ENCODE data around the gene DHRS4L2. TPM values are rescaled to one million over a fixed set of nuclear protein-coding genes. Genes with fewer than 3 reads are reported as not detected.
"Not testable (repeated sequence)": the region's sequence is repeated elsewhere in the genome, so short reads cannot be mapped to it uniquely, and the experiment has no call there.

DHRS4L2 gene
- total RNA-seq, 1 donor, result 11.7 TPM

DNA sequence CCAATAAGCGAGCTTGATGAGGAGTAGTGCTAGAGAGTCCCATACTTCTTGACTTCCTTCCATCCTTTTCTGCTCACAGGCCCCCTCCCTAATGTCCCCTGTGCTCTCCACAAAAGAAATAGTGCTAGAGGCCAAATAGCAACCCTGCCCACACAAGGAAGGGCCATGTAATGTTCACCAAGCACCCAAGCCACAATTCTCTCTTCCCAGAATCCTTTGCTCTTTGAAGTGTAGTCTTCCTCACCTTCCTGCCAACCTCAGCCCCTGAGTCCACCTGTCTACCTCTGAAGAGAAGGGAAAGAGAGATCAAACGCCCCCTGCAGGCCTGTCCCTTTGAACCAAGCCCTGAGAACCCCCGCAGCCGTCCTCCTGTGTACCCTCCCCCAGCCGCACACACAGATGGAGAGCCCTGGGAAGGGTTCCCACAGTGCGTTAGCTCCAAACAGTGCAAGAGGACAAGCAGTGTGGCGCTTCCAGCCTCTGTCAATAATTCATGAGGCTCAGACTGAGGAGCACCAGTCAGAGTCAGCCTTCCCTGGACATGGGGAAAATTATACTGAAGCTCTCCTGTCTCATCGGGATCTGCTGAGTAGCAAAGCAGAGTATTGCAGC lies 37.0 kb upstream of the DHRS4L2 start:
- no peak overlapping the region for H3K4me3 ChIP-seq (ENCODE audit: low read depth, low read length)
- TF ChIP-seq, protein P1, sequence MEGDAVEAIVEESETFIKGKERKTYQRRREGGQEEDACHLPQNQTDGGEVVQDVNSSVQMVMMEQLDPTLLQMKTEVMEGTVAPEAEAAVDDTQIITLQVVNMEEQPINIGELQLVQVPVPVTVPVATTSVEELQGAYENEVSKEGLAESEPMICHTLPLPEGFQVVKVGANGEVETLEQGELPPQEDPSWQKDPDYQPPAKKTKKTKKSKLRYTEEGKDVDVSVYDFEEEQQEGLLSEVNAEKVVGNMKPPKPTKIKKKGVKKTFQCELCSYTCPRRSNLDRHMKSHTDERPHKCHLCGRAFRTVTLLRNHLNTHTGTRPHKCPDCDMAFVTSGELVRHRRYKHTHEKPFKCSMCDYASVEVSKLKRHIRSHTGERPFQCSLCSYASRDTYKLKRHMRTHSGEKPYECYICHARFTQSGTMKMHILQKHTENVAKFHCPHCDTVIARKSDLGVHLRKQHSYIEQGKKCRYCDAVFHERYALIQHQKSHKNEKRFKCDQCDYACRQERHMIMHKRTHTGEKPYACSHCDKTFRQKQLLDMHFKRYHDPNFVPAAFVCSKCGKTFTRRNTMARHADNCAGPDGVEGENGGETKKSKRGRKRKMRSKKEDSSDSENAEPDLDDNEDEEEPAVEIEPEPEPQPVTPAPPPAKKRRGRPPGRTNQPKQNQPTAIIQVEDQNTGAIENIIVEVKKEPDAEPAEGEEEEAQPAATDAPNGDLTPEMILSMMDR (IDR thresholded peaks at IDR 0.05; ENCODE audit: insufficient read depth, low read depth, low read length), result no peak
- no peak for DNase-seq (ENCODE audit: low read depth)

DNA sequence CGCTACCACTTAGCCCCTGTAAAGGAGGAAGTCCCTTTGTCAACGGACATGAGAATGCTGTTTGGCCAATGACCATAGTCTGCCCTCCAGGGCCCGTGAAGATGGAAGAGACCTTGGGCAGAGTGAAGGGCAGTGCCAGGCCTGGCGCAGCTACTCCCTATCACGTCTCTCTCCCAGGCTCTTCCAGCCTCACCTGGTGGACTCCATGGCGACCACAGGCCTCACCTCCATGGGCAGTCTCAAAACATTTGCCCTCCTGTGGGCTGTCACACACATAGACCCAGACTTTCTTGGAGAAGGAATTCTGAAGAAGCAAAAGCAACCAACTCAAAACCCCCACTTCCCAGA lies 35.6 kb upstream of the DHRS4L2 start:
- DNase-seq (ENCODE audit: low read depth), result not testable (repeated sequence)

DNA sequence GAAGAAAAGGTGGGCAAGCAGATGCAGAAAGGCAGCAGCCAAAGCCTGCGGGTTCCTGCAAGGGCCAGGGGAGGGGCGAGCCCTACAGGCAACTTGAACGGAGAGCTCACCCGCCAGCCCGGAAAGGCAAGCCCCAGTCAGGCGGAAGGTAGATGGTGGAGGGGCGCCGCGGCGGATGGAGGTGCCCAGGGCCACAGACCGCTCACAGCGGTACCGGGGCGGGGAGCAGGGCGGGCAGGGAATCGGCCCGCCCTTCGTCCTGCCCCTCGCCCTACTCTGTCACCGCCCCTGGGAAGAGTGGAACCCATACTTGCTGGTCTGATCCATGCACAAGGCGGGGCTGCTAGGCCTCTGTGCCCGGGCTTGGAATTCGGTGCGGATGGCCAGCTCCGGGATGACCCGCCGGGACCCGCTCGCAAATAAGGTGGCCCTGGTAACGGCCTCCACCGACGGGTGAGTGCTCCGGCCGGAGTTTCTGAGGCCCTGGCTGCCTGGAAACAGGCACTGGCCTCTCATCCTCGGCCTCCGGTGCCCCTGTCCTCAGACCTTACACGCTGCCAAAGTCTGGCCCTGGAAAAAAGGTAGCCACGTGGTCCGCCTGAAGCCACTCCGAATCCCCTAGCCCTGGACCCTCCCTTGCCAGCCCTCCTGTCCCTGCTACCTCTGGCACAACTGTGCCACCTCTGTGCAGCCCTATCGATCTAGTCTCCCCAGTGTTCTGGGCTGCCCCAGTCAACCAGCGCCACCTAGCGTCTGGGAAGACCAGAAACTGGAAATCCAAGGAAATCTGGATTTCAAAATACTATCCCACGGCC lies 35.1 kb upstream of the DHRS4L2 start, which contains the start of gene DHRS4:
DHRS4 (plus strand) TSS at position 307 of the 815 bp plus-strand sequence; CDS start at position 326, 19 bp downstream.
- H3K4me3 ChIP-seq (ENCODE audit: low read depth, low read length), result peak within 1 kb of the TSS; percentile 90
- DNase-seq (ENCODE audit: low read depth), result peak; percentile 77
- TF ChIP-seq, protein P1 (IDR thresholded peaks at IDR 0.05; ENCODE audit: insufficient read depth, low read depth, low read length), result peak; percentile 96

More for the DNA sequence above, 35.6 kb upstream of the DHRS4L2 start:
- peak overlapping the region; percentile 90 for H3K4me3 ChIP-seq (ENCODE audit: low read depth, low read length)

DNA sequence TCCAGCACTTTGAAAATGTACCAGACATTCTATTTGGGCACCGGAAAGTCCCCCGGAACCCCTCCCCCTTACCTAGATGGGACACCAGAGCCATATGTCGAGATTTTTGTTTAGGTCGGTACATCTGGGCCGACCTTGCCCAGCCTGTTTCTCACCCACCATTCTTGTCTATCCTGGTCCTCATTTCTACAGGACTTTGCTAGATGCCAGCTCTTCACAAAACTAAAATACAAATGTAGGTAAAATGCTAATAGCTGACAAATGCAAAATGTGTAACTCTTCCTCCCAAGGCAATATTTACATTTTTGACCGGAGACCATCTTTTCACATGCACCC lies 34.5 kb upstream of the DHRS4L2 start:
- DNase-seq (ENCODE audit: low read depth), result not testable (repeated sequence)
- H3K4me3 ChIP-seq (ENCODE audit: low read depth, low read length), result peak overlapping the region; percentile 90

DNA sequence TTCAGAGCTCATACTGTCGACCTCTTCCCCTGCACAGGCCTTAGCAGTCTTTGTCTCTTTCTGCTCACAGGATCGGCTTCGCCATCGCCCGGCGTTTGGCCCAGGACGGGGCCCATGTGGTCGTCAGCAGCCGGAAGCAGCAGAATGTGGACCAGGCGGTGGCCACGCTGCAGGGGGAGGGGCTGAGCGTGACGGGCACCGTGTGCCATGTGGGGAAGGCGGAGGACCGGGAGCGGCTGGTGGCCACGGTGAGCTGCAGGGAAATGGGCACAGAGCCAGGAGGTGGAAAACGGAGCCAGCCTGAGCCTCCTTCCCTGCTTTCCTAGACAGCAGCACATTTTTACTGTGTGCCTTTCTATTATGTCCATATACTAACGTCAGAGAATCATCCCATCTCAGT lies 33.8 kb upstream of the DHRS4L2 start:
- H3K4me3 ChIP-seq (ENCODE audit: low read depth, low read length); DNase-seq (ENCODE audit: low read depth): not testable (repeated sequence)

DNA sequence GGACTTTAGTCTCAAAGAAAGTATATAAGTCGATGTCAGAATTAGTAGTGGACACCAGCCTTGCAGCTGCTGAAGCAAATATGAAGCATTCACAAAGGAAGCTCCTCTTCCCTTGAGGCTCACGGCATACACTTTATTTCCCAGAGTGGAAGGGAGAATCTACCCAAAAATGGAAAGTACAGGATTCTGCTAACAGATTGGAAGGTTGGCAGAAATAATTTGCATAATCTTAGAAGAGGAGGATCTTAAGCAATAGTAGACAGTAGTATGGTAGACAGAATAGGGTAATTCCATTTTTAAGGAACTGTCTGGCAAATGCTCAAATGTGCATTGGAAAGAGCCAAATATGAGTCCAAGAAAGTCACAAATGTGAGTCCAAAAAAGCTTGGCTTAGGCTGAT lies 32.9 kb upstream of the DHRS4L2 start:
- not testable (repeated sequence) for DNase-seq (ENCODE audit: low read depth); H3K4me3 ChIP-seq (ENCODE audit: low read depth, low read length)

DNA sequence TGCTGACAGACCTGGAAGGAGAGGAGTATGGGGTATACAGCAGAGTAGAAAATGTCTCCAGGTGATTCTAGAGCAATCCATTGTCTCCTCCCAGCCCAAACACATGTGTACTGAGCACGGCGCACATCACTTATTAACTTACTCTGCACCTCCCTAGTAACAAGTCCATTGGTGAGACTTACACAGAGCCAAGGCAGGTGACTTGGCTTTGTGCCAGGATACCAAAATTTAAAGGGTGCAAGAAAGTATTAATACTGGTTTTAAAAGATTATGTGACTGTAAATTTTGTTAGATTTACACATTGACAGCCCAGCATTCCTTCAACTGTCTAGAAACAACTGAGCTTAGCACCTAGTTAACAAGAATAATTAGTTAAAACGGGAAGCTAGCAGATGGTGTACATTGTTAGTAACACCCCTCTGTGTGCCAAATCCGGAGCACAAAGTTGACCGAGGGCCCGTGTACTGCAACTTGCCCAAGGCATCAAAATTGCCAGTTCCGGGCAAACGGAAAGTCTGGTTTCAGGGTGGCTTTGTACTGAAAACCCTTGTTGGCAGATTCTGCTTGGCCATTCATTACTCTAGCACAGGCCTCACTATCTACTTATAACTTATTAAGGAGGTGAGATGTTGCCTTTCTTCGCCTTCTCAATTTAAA lies 30.7 kb upstream of the DHRS4L2 start:
- DNase-seq (ENCODE audit: low read depth); H3K4me3 ChIP-seq (ENCODE audit: low read depth, low read length): not testable (repeated sequence)

DNA sequence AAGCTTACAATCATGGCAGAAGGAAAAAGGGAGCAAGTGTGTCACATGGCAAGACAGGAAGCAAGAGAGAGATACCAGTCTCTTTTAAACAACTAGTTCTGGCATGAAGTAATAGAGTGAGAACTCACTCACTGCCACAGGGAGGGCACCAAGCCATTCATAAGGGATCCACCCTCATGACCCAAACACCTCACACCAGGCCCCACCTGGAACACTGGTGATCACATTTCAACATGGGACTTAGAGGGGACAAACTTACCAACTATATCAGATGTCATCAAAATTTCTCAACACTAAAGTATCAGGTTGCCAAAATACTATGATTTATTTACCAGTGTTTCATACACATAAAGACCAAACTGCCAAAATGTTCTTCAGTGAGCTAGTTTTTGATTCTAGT lies 27.8 kb upstream of the DHRS4L2 start:
- not testable (repeated sequence) for DNase-seq (ENCODE audit: low read depth); H3K4me3 ChIP-seq (ENCODE audit: low read depth, low read length)

DNA sequence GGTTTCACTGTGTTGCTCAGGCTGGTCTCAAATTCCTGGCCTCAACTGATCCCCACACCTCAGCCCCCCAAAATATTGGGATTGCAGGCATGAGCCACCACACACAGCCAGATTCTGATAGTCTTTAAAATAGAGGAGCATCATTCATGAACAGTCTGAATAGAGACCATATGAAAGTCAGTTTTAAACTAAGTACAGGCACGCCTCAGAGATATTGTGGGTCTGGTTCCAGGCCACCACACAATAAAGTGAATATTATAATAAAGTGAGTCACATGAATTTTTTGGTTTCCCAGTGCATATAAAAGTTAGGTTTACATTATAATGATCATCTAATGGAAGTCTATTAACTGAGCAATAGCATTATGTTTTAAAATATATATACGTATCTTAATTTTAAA lies 27.0 kb upstream of the DHRS4L2 start:
- not testable (repeated sequence) for H3K4me3 ChIP-seq (ENCODE audit: low read depth, low read length); DNase-seq (ENCODE audit: low read depth)

DNA sequence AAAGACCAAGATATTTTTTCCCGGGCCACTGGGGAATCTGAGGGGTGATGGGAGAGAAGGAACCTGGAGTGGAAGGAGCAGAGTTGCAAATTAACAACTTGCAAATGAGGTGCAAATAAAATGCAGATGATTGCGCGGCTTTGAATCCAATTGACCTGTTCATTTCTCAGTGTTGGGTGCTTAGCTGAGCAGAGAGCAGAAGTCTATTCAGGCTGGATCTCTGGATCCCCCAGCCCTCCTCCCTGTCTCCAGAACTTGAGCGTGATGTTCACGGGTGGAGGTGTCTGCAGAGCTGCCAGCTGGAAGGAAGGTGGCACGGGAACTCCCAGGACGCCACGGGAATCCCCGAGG lies 19.6 kb upstream of the DHRS4L2 start:
- not testable (repeated sequence) for DNase-seq (ENCODE audit: low read depth); H3K4me3 ChIP-seq (ENCODE audit: low read depth, low read length)

DNA sequence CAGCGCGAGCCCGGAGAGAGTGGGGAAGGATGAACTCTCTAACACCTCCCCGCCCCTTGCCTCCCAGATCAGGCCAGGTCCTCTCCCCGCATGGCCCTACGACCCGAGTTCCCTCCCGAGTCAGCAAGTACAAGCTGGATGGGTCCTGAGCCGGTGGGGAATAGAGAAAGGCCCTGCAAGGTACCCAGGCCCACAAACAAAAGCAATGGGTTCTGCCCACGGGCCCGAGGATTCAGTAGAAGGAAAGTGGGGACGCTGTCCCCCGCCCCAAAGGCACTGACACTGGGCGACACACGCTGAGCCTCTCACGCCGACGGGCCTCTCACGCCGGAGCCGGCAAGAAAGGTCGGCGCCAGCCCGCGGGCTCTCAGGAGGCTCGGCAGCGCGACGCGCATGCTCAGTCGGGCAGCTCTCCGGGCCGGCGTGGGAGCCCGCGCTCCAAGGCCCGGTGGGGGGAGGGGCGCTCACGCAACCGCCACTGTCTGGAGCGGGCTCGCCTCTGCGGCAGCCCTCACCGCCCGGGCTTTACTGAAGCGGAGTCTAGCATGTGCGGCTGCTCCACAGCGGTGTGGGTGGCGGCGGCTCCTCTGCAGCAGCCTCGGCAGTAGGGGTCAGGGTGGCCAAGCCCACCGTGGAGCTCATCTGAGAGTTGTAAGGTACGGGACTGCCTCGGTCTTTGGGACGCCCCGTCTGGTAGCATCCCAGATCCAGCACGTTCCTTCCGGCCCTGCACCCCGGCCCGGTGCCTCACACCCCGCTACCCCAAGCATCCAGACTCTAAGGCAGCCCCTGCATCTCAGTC lies 19.0 kb upstream of the DHRS4L2 start:
- not testable (repeated sequence) for DNase-seq (ENCODE audit: low read depth)
- peak overlapping the region; percentile 45 for H3K4me3 ChIP-seq (ENCODE audit: low read depth, low read length)

DNA sequence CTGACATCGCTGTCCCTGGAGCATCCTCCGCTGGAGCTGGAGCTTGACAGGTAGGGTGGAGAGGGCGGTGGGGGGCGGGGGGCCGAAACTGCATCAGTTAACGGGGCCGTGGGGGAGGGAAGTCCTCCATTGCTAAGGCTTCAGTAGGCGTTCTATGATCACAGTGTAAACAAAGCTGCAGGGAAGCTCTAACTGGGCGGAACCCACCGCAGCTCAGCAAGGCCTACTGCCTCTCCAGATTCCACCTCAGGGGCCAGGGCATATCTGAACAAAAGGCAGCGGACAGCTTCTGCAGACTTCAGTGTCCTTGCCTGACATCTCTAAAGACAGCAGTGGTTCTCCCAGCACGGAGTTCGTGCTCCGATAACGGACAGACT lies 18.5 kb upstream of the DHRS4L2 start:
- not testable (repeated sequence) for DNase-seq (ENCODE audit: low read depth); H3K4me3 ChIP-seq (ENCODE audit: low read depth, low read length)

DNA sequence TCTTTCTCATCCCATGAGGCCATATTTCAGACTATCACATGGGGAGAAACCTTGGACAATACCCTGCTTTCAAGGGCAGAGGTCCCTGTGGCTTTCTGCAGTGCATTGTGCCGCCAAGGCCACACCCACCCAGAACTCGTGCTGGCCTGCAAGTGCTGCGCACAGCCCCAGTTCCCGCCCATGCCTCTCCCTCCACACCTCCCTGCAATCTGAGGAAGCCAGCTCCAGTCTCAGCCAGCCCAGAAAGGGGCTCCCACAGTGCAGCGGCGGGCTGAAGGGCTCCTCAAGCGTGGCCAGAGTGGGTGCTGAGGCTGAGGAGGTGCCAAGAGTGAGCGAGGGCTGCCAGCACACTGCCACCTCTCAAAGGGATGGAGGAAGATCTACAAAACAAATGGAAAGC lies 15.6 kb upstream of the DHRS4L2 start:
- H3K4me3 ChIP-seq (ENCODE audit: low read depth, low read length); DNase-seq (ENCODE audit: low read depth): not testable (repeated sequence)

DNA sequence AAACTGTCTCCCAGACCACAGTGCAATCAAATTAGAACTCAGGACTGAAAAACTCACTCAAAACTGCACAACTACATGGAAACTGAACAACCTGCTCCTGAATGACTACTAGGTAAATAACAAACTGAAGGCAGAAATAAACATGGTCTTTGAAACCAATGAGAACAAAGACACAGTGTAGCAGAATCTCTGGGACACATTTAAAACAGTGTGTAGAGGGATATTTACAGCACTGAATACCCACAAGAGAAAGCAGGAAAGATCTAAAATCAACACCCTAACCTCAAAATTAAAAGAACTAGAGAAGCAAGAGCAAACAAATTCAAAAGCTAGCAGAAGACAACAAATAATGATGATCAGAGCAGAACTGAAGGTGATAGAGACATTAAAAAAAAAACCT lies 14.7 kb upstream of the DHRS4L2 start:
- not testable (repeated sequence) for DNase-seq (ENCODE audit: low read depth); H3K4me3 ChIP-seq (ENCODE audit: low read depth, low read length)
